Stimulated activated CD4-positive, alpha-beta T cell treated with anti-CD3 and anti-CD28 coated beads, Interleukin-15, amount 100 ng/mL, for 48 hours (primary cell): ENCODE results near the gene COCH.

ENCODE experiments used
- DNase-seq, 2 donors: peaks; one replicate each; pipeline ENCODE4 v3.0.0-alpha.2; 2020; ENCODE audit warnings: low read depth in 2 of 2

Gene COCH

GRCh38 chr14:30874120-30874998, at the start of gene COCH:
Gene COCH (plus strand): TSS chr14:30874559. CDS start chr14:30874939, 380 bp downstream.
- DNase-seq = no peak

- DNase-seq = no peak
Measured at GRCh38 chr14:30826070-30826469, 48.3 kb upstream of the COCH start.

- DNase-seq = no peak
Measured at GRCh38 chr14:30829853-30830252, 44.5 kb upstream of the COCH start.

- no peak for DNase-seq
Measured at GRCh38 chr14:30834353-30834752, 40.0 kb upstream of the COCH start.

GRCh38 chr14:30838351-30838750, 36.0 kb upstream of the COCH start:
- no peak for DNase-seq

GRCh38 chr14:30840086-30840779, 34.1 kb upstream of the COCH start:
- DNase-seq = no peak

- DNase-seq = no peak
Measured at GRCh38 chr14:30842431-30842830, 31.9 kb upstream of the COCH start.

- DNase-seq = no peak
Measured at GRCh38 chr14:30848449-30849240, 25.7 kb upstream of the COCH start.

GRCh38 chr14:30849354-30849753, 25.0 kb upstream of the COCH start:
- DNase-seq = no peak

- no peak for DNase-seq
Measured at GRCh38 chr14:30849983-30850382, 24.4 kb upstream of the COCH start.

- DNase-seq = no peak
Measured at GRCh38 chr14:30853946-30854345, 20.4 kb upstream of the COCH start.

GRCh38 chr14:30854492-30854891, 19.9 kb upstream of the COCH start:
- no peak for DNase-seq

GRCh38 chr14:30855345-30856037, 18.9 kb upstream of the COCH start:
- DNase-seq = peak in 1 of 2 donors; percentile 16

- DNase-seq = no peak
Measured at GRCh38 chr14:30861200-30861599, 13.2 kb upstream of the COCH start.

GRCh38 chr14:30864934-30865333, 9.4 kb upstream of the COCH start:
- DNase-seq = no peak

- no peak for DNase-seq
Measured at GRCh38 chr14:30868736-30869135, 5.6 kb upstream of the COCH start.

GRCh38 chr14:30869551-30870155, 4.7 kb upstream of the COCH start:
- no peak for DNase-seq

- DNase-seq = no peak
Measured at GRCh38 chr14:30872602-30873001, 1.8 kb upstream of the COCH start.

GRCh38 chr14:30873308-30874119, 845 bp upstream of the COCH start:
- DNase-seq = no peak
